GM21360 (cell line): ENCODE data around the gene PDE7B.

Source experiments
- ATAC-seq: cut with Tn5 transposase; IDR thresholded peaks from one replicate; pipeline ENCODE4 v1.9.1; 2021; ENCODE audit warnings: mild to moderate bottlenecking, moderate library complexity; ENCODE audit not compliant: unreplicated experiment

PDE7B gene

GRCh38 chr6:136061701-136062100 lies 210.2 kb downstream of the PDE7B start:
- ATAC-seq, result no peak

DNA sequence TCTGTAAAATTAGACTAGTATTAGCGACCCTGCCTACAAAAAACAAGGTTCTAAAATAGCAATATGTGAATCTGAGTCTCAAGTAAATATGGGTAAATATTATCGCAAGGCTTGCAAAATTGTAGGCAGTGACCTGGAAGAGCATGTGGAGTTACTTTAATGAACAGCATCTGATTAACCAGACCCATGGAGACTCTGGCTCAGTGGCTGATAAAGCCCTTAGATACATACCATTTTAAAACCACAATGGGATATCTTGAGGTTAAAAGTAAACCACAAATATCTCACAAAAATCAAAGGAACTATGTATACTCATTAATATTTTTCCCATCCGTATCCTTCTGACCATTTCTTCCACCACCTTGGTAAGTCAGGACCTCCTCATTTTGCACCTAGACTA lies 211.6 kb downstream of the PDE7B start:
- no peak for ATAC-seq

DNA sequence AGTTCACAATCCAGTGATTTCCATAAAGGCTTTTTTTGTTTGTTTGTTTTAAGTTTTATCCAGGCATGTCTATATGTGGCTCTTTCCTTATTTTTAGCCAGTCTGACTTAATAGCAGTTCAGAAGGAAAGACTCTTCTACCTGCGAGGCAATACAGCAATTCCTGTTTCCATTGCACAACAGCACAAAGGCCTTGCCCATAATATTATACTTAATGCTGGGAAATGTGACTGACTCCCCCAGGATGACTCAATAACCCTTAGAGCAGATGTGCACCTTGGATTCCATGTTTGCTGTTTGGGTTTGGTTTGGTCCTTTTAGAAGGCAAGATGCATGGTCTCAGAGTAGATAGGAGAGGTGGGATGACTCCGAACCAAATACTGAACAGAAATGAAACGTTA lies 214.5 kb downstream of the PDE7B start:
- no peak for ATAC-seq

DNA sequence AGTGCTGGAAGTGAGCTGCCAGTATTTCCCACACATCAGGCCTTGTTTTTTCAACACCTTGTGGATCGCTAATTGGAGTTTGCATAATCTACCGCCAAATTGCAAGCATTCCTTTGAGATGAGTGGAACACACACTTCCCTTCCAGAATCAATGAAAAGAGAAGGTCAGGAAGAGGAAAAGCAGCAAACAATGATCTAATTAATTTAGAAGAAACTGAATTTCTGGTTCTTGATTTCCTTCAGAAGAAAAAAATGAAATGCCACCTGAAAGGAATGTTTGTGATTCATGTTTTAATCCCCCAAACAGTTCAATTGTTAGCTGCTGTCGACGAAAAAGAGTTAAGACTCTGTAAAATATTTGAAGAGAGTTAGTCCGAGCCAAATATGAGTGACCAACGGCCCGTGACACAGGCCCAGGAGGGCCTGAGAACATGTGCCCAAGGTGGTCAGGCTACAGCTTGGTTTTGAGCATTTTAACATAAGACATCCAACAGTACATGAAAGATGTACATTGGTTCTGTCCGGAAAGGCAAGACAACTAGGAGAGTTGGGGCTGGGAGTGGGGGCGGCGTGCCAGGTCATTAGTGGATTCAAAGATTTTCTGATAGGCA lies 216.3 kb downstream of the PDE7B start:
- no peak for ATAC-seq

GRCh38 chr6:136069119-136069518 lies 217.6 kb downstream of the PDE7B start:
- ATAC-seq, result no peak

- no peak for ATAC-seq
These were observed 219.3 kb downstream of the PDE7B start for GRCh38 chr6:136070815-136071214.

- no peak for ATAC-seq
These were observed 221.2 kb downstream of the PDE7B start for GRCh38 chr6:136072691-136073090.

GRCh38 chr6:136073216-136073615 lies 221.7 kb downstream of the PDE7B start:
- ATAC-seq, result no peak

GRCh38 chr6:136076496-136076895 lies 225.0 kb downstream of the PDE7B start:
- ATAC-seq, result no peak

- no peak for ATAC-seq
These were observed 226.5 kb downstream of the PDE7B start for GRCh38 chr6:136077834-136078576.

- ATAC-seq, result no peak
These were observed 228.4 kb downstream of the PDE7B start for GRCh38 chr6:136079701-136080565.

GRCh38 chr6:136083540-136083939 lies 232.0 kb downstream of the PDE7B start:
- no peak for ATAC-seq

GRCh38 chr6:136084403-136084802 lies 232.9 kb downstream of the PDE7B start:
- ATAC-seq, result no peak

- no peak for ATAC-seq
These were observed 234.0 kb downstream of the PDE7B start for GRCh38 chr6:136085370-136086115.

DNA sequence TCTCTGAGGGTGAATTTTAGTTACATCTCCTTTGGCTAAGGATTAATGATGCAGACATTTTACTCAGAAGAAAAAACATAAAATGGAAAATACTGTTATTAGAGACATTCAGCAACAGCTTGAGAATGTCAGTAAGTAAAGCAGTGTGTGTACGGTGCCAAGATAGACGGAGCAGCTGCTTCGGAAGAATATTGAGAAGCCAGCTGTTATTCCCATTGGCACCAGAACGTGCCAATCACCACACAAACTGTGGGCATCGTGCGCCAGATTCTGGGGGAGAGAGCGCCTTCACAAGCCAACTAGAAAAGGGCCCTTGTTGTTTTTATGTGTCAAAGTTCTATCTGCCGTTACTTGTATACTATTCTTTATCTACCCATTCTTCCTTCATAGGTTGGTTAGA lies 235.2 kb downstream of the PDE7B start:
- no peak for ATAC-seq

- ATAC-seq, result no peak
These were observed 236.5 kb downstream of the PDE7B start for GRCh38 chr6:136087986-136088385.

DNA sequence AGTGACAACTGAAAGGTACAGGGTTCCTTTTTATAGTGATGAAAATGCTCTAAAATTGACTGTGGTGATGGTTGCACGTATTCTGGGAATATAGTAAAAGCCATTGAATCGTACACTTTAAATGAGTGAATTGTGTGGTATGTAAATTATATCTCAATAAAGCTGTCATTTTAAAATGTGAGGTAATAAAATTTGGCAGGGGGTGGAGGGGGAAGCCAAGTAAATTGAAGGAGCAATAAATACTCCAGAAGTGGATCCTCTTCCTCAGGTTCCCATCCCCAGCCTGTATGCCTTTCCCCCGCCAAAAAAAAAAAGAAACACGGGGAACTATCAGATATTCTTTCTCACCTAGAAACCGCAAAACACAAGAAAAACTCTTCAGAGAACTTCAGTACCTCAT lies 237.2 kb downstream of the PDE7B start:
- ATAC-seq, result no peak

- no peak for ATAC-seq
These were observed 238.4 kb downstream of the PDE7B start for GRCh38 chr6:136089876-136090275.

- no peak for ATAC-seq
These were observed 239.4 kb downstream of the PDE7B start for GRCh38 chr6:136090929-136091328.

- ATAC-seq, result no peak
These were observed 241.4 kb downstream of the PDE7B start for GRCh38 chr6:136092897-136093296.

DNA sequence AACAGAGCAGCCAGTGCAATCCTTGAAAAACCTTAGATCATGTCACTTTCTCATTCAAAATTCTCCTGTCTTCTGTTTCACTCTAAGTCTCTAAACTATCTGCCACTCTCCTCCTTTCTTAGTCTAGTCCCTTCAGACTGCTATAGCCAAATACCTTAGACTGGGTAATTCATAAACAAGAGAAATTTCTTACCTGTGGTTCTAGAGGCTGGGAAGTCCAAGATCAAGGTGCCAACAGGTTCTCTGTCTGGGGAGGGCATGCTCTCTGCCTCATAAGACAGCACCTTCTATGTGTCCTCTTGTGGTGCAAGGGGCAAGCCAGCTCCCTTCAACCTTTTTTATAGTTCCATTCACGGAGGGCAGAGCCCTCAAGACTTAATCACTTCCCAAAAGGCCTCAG lies 242.3 kb downstream of the PDE7B start:
- ATAC-seq, result no peak
